CD4-positive, alpha-beta T cell treated with Interleukin-10 for 1 hour (primary cell): ENCODE measurements around the gene KCNA10.
"Not testable (repeated sequence)": the region's sequence is repeated elsewhere in the genome, so short reads cannot be mapped to it uniquely, and the experiment has no call there.

Source experiments
- DNase-seq: peaks from one replicate; pipeline ENCODE4 v3.0.0-alpha.2; 2020

Gene KCNA10

DNA sequence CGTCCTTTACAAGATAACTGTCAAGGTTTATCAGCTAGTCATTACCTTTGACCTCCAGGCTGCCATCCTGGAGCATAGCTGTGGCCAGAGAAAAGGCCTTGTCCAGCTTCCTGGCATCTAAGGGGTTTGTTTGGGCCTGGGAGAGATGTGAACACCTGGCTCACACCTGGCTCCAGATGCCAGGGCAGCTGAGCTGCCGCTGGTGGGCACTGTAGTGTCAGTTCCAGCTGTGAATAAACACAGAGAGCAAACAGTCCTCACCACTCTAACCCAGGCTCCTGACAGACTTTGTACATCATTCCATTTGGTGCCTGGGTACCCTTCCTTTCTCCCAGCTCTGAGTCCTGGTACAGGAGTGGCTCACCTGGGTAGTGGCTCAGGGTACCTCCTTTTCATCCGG lies 14.3 kb upstream of the KCNA10 start:
- no peak for DNase-seq

DNA sequence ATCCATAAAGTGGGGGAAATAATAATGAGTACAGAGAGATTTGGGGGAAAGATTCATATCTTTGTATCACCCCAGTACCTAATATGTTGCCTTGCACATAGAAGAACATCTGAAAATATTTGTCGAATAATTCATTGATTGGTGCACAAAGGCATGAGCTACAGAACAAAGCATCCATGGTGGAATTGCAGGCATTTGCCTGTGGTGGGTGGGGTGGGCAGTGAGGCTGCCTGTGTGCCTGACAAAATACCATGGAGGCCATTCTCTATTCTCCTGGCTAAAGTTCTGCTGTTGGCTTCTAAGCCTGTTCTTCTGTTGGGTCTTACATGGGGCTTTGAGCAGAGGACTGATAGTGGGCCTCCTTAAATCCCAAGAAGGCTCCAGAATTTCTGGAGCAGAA lies 10.0 kb upstream of the KCNA10 start:
- DNase-seq: no peak

DNA sequence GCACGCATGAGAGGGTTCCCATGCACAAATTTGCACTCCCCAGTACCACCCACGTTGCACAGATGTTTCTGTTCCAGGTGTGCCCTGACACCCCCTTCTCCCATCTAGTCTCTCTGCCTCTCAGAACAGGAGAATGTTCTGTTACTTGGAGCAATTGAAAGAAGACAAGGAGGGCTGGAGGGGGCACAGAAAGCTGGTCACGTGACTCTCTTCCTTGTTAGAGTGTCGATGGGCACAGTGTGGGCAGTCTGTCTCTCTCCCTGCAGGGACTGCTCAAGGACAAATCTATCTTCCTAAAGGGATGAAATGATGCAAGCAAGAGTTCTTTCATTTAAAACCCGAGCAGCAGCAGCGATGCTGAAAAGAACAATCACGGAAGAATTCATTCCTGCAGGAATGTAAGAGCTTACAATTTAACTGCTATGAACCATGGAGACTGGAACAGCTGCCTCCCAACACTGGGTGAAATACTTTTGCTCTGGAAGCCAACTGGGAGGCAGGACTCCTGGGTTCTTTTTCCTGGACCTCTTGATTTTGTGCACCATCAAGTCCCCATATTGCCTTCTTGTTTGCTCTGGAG lies 7.3 kb upstream of the KCNA10 start:
- no peak for DNase-seq

- no peak for DNase-seq
Observed at GRCh38 chr1:110525249-110525595, 6.2 kb upstream of the KCNA10 start.

DNA sequence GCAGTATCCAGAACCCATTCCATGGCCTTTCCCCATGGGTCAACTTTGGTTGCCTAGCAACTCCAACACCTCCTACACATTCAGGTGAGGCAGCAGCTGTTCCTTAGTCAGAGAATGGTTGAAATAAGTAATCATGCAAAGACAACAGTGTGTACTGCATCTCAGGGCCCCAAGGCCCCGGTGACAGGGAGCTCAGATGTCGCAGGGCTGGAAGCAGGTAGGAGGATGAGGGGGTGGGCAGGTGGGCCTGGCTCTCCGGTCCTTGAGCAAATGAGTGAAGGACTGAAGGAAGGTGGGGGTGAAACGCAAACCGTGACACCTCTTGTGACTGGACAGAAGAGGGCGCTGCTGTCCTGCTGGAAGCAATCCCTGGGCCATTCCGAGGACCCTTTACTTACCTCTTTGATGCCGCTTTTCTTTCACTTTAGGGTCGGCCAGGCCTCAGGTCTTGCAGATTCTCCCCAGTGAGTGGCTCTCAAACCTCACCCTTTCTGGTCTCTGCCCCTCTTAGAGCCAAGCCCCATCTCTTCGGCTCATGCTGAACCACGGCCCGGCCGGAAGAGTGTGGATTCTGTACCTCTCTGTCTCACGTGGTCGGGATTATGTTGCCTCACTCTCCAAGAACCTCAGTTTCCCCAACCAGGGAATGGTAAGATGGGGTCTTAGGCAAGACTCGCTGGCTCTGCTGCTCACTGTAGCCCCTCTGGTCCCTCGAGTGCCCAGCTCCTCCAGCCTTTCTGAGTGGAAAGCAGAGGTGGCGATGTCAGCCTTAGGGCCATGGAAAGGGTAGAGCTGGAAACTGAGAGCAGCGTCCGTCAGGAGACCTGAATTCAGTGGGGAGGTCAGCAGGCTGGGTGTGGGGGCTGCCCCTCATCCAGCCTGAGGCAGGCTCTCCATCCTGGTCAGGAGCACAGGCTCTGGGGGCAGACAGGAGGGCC lies 5.6 kb upstream of the KCNA10 start:
- DNase-seq: peak; percentile 50

- no peak for DNase-seq
Observed at GRCh38 chr1:110523011-110523410, 4.0 kb upstream of the KCNA10 start.

- no peak for DNase-seq
Observed at GRCh38 chr1:110522560-110522959, 3.6 kb upstream of the KCNA10 start.

DNA sequence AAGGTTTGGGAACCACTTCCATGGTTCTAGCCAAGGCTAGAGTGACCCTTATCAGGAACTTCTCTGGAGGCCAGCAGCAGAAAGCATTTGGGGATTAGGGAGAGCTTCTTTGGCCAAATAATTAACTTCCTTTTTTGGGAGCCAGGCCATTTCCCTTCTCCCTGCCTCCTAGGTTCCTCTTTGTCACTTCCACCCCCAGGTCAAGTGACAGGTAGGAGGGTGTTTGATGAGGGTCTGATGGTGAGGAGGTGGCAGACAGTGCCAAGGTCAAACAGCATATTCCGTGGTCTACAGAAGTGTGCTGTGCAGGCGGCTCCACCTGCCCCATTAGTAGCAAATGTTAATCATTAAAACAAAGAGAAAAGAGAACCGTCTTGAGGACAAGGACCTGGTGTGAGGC lies 1.9 kb upstream of the KCNA10 start:
- DNase-seq: no peak

- DNase-seq: no peak
Observed at GRCh38 chr1:110515891-110516290, 3.1 kb downstream of the KCNA10 start.

- no peak for DNase-seq
Observed at GRCh38 chr1:110515041-110515440, 3.9 kb downstream of the KCNA10 start.

- DNase-seq: no peak
Observed at GRCh38 chr1:110513511-110513910, 5.5 kb downstream of the KCNA10 start.

- DNase-seq: no peak
Observed at GRCh38 chr1:110511436-110511835, 7.5 kb downstream of the KCNA10 start.

DNA sequence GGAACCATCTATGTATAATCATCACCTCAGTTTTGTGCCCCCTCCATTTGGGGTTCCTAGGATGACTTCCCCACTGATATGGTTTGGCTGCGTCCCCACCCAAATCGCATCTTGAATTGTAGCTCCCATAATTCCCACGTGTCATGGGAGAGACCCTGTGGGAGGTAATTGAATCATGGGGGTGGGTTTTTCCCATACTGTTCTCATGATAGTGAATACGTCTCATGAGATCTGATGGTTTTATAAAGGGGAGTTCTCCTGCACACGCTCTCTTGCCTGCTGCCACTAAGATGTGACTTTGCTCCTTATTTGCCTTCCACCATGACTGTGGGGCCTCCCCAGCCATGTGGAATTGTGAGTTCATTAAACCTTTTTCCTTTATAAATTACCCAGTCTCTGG lies 8.1 kb downstream of the KCNA10 start:
- not testable (repeated sequence) for DNase-seq

DNA sequence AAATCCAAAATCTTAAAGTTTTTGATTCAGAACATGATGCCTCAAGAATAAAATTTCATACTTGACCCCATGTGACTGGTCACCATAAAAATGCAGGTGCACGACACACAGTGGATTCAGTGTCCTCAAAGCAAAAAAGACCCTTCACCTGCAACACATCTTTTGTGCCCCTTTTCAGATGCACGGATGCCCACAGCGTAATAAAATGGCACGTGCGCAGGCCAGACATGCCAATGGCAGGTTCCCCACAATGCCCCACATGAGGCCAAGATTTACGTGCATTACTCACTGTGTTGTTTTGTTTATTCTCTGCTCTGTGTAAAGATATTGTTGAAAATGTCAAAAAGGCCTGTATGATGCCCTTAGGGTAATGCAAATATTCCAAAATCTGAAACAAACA lies 9.3 kb downstream of the KCNA10 start:
- DNase-seq: no peak

DNA sequence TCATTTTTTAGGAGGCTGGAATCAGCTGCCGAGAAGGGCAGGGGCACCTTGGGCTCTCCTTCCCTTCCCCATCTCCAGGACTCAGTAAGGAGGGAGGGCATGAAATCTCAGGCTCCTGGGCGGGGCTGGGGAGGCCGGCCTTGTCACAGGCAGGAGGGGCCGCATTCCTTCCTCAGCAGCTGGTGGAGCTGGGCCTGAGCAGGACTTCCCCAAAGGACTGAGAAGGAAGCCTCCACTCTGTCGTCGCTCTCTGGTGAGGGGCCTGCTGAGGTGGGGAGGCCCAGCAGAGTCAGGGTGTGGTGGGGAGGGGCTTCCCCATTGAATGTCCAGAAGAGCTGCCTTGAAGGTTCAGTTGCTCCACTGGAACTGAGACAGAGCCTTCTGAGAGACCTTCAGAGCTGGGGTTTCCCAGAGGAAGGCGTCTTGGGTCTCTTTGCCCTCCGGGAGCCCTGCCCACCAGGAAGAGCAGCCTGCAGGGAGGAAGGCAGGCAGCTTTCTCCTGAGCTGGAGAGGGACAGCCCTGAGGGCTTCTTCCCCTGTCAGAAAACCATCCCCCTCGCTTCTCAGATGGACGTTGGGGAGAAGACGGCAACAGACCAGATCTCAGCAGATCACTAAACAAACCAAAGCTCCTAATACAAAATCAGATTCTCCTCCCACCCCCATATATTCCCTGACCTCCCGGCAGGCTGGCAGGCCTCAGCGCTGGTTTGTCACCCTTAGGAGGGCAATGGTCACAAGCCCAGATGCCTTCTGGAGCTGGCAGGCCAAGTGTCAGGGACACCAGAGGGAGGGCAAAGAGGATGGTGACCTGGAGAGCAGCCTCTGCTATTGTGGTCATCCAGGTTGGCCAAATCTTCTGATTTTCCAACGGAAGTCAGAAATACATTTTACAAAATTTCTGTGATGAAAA lies 10.7 kb downstream of the KCNA10 start:
- no peak for DNase-seq

- DNase-seq: no peak
Observed at GRCh38 chr1:110506541-110506940, 12.4 kb downstream of the KCNA10 start.

DNA sequence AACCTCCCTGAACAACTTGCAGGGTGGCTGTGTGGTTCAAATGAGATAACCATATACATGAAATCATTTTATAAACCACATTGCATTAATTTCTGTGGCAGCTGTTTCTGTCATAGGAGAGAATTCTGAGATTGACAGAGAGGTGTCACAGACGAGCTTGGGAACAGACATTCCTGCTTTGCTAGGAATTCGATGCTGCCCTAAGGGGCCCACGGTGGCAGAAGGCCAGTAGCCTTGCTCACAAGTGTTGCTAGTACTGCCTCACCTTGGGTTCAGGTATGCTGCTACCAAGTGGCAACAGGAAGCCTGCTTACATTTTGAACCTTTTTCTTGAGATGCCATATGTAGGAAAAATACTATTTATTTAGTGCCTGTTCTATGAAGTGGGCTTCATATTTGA lies 13.4 kb downstream of the KCNA10 start:
- no peak for DNase-seq

- DNase-seq: no peak
Observed at GRCh38 chr1:110504226-110504625, 14.7 kb downstream of the KCNA10 start.

GRCh38 chr1:110503471-110503870 lies 15.5 kb downstream of the KCNA10 start:
- no peak for DNase-seq

DNA sequence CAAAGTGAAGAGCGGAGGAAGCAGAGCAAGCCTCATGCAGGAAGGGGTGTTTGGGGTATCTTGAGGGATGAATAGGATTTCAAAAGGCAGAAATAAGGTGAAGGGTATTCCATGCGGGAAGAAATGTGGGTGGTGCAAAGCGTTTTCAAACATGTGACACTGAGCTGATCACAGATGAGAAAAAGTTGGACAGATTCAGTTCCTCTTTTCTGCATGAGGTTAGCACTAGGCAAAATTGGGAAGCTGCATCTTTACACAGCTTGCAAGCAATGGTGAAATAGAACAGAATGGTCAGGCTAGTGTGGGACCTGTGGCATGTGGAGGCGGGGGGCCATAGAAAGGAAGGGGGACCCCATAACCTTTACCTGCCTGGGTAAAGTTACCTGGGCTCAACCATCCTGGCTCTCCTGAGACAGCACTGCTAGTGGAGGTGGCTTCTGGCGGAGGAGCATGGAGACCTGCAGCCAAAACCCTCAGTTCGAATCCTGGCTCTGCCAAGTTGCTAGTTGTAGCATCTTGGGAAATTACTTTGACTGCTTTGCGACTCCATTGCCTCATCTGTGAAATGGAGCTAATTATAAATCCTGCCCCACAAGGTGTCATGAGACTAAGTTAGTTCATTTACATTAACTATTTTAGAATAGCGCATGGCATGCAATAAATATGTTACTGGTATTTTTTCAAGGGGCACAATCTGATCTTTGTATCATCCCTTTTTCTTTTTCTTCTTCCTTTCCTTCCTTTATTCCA lies 16.4 kb downstream of the KCNA10 start:
- DNase-seq: no peak

DNA sequence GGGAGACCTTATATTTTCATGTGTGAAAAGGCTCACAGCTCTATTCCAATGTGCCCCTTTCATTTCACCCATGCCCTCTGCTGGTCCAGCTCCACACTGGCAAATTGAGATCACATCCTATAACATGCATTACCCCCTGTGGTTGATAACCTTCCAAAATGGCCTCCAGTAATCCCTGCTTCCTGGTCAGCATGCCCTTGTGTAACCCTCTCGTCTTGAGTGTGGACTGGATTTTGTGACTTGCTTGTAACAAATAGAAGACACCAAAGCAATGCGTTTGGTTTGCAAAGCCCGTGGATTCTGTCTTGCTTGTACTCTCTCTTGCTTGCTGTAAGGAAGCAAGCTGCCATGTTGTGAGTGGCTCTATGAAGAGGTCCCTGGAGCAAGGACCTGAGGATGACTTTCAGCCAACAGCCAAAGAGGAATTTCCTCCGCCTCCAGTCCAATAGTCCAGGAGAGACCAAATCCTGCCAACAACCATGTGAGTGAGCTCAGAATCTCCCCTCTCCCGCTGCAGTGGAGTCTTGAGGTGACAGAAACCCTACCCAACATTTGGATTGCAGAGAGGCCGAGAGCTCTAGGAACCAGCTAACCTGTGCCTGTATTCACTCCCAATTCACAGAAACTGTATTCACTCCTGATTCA lies 17.4 kb downstream of the KCNA10 start:
- DNase-seq: no peak

- DNase-seq: no peak
Observed at GRCh38 chr1:110498270-110498669, 20.7 kb downstream of the KCNA10 start.
